Measurements from ENCODE around the gene STAB2.

DNA sequence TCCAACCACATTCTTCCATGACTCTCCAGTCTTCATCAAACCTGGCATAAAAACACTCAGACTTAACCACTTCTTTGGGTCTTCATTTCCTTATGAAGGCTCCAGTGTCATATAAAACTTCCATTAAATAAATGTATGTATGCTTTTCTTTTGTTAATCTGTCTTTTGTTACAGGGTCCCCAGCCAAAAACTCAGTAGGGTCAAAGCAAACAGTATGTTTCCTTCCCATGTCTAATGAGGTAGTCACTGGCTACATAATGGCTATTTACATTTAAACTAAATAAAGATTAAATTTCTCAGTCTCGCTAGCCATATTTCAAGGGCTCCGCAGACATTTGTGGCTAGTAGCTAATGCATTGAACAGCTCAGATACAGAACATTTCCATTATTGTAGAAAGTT, 40.1 kb upstream of the STAB2 start:
- TF ChIP-seq EZH2 (IDR thresholded peaks at IDR 0.05): no peak
- no peak for TF ChIP-seq POLR2AphosphoS5 (IDR thresholded peaks at IDR 0.05; ENCODE audit: borderline replicate concordance, low read depth, low read length)
- no peak for TF ChIP-seq FOXP2 (optimal IDR thresholded peaks at IDR 0.05; ENCODE audit: control extremely low read depth, extremely low read length, insufficient read depth)
